K562 (cell line): ENCODE results near the gene ALG8. TPM values are rescaled to one million over a fixed set of nuclear protein-coding genes. Genes with fewer than 3 reads are reported as not detected.

Experiments used
- BCLAF1 ChIP-seq, 2 experiments: fragments of 450-650 bp in 1 of 2; IDR thresholded peaks; 2 replicates each; pipeline ENCODE4 v1.6.1; 2011 to 2017; ENCODE audit warnings: low read depth in 2 of 2, antibody characterized with exemption in 1 of 2, borderline replicate concordance in 1 of 2, low read length in 1 of 2, mild to moderate bottlenecking in 1 of 2, mixed read lengths in 1 of 2; ENCODE audit not compliant: control insufficient read depth in 1 of 2
- BRF2 ChIP-seq: IDR thresholded peaks from 3 replicates; pipeline ENCODE4 v1.6.1; 2011; ENCODE audit warnings: borderline replicate concordance, mild to moderate bottlenecking; ENCODE audit not compliant: insufficient read length, insufficient read depth
- E2F5 ChIP-seq: sonication (generic); formaldehyde crosslinking; IDR thresholded peaks from 2 replicates; pipeline ENCODE4 v1.8.0; 2022; ENCODE audit warnings: mild to moderate bottlenecking, missing genetic modification reagents
- HEY1 ChIP-seq: fragments of 250-450 bp; sonication (Bioruptor Pico); IDR thresholded peaks from 2 replicates; pipeline ENCODE4 v1.5.0; 2020; ENCODE audit warnings: mild to moderate bottlenecking, moderate library complexity, borderline replicate concordance
- MBD2 ChIP-seq: sonication (generic); IDR thresholded peaks from 2 replicates; pipeline ENCODE4 v1.6.1; 2016; ENCODE audit warnings: low read depth, borderline replicate concordance
- MGA ChIP-seq: fragments of 450-650 bp; IDR thresholded peaks from 2 replicates; pipeline ENCODE4 v1.6.1; 2016; ENCODE audit warnings: mild to moderate bottlenecking, moderate library complexity
- SRF ChIP-seq, 2 experiments: fragments of 250-450, 450-650 bp in 1 of 2; sonication (Bioruptor Pico) in 1 of 2; sonication (generic) in 1 of 2; formaldehyde crosslinking; IDR thresholded peaks; 2 replicates each; pipeline versions ENCODE4 v1.5.0 to v1.5.1; 2020 to 2022; ENCODE audit warnings: mild to moderate bottlenecking in 1 of 2, missing genetic modification reagents in 1 of 2
- ZNF121 ChIP-seq: sonication (generic); formaldehyde crosslinking; conservative IDR thresholded peaks from 2 replicates; pipeline ENCODE4 v1.8.0; 2022; ENCODE audit warnings: missing genetic modification reagents
- polyA plus RNA-seq, 8 experiments: library from polyadenylated mRNA; depleted of rRNA in 4 of 8; stranded (reverse) in 5 of 8; unstranded in 3 of 8; fragments of >200 nt; fragmentation: Nextera tagmentation in 2 of 8; fragmentation: Illumina TruSeq in 1 of 8; extraction: Ambion mirVana in 2 of 8; extraction: Trizol in 1 of 8; gene quantifications; 2 replicates each; pipeline versions ENCODE4 v1.2.1 to v1.2.3, GENCODE V29; 2011 to 2014; ENCODE audit warnings: inconsistent platforms in 1 of 8, missing spikeins in 1 of 8
- total RNA-seq, 7 experiments: library from RNA; depleted of rRNA in 6 of 7; stranded (reverse); fragments of >200 nt in 6 of 7; fragmentation: Illumina TruSeq in 2 of 7; extraction: Trizol in 2 of 7; gene quantifications; 2 replicates each; pipeline versions ENCODE4 v1.2.1 to v1.2.3, GENCODE V29; 2011 to 2021; ENCODE audit warnings: low replicate concordance in 1 of 7

Gene ALG8
- total and polyA plus RNA-seq, 9 of the 15 experiments (the other 6 are each of a cell fraction or from before 2014, with no cell fraction given) = 59.3 to 189 (median 106) TPM

- peak; percentile 74 for TF ChIP-seq MGA
- TF ChIP-seq SRF (CRISPR knock-in tag; IDR thresholded peaks at IDR 0.05) = no peak
- no peak for TF ChIP-seq BRF2
- TF ChIP-seq E2F5 = no peak
- TF ChIP-seq MBD2 = no peak
- peak; percentile 86 for TF ChIP-seq ZNF121 (CRISPR knock-in tag)
- no peak for TF ChIP-seq HEY1 (CRISPR knock-in tag)
- no peak for TF ChIP-seq BCLAF1 (IDR thresholded peaks at IDR 0.05; ENCODE audit: borderline replicate concordance in 1 of 2, control insufficient read depth in 1 of 2, low read depth in 2 of 2, low read length in 1 of 2)
Measured at GRCh38 chr11:78138694-78139421, 568 bp downstream of the ALG8 start (continued).
